Measurements from ENCODE around the gene TULP4.
A peak's percentile ranks its signal among the peaks of the same experiment; 100 is the strongest.

The TULP4 gene

GRCh38 chr6:158286413-158286812 is 25.9 kb upstream of the TULP4 start (continued):
- no peak for TF ChIP-seq ZNF580 (tag by site-specific recombination; IDR thresholded peaks at IDR 0.05)
- no peak for TF ChIP-seq HIC1 (tag by site-specific recombination; IDR thresholded peaks at IDR 0.05)
- TF ChIP-seq BCL11A (tag by site-specific recombination; IDR thresholded peaks at IDR 0.05; ENCODE audit: low read depth) = no peak

- no peak overlapping the region for H3K27ac ChIP-seq (ENCODE audit: extremely low read depth, low read depth, low read length)
- CTCF ChIA-PET = interaction anchor here (0.6 to 1.6 kb wide), 2 partner anchors 66 to 217 kb away, joined by 3 to 6 read pairs; no protein-coding TSS in a partner anchor
- H3K4me1 ChIP-seq (ENCODE audit: control insufficient read depth, insufficient read depth, low read length) = peaks cover 37% of the 10 kb centered on the region
- no peaks in the 10 kb centered on the region for H3K9me3 ChIP-seq (ENCODE audit: control insufficient read depth, insufficient read depth, low read depth, low read length)
- POLR2A ChIA-PET = no interaction called here
- H3K36me3 ChIP-seq (ENCODE audit: control insufficient read depth in 2 of 2, insufficient read depth in 1 of 2, low read length in 2 of 2) = no peaks in the 10 kb centered on the region
- H3K4me3 ChIP-seq (ENCODE audit: low read depth, low read length) = no peak overlapping the region
- no peak for TF ChIP-seq ZBTB8A (tag by site-specific recombination; IDR thresholded peaks at IDR 0.05)
- TF ChIP-seq BCL11A (tag by site-specific recombination; IDR thresholded peaks at IDR 0.05; ENCODE audit: low read depth) = peak; percentile 87; the same call in 1 of the 2 replicates
- TF ChIP-seq ZNF843 (tag by site-specific recombination; IDR thresholded peaks at IDR 0.05) = peak; percentile 97
- no peak for TF ChIP-seq ZNF704 (tag by site-specific recombination; IDR thresholded peaks at IDR 0.05)
- TF ChIP-seq WT1 (tag by site-specific recombination; IDR thresholded peaks at IDR 0.05) = 0 out of 2 replicates have a peak, but pooled peaks have one; percentile 10
- no peak for TF ChIP-seq PATZ1 (tag by site-specific recombination; IDR thresholded peaks at IDR 0.05)
- 0 out of 2 replicates have a peak, but pooled peaks have one; percentile 39 for TF ChIP-seq ZNF366 (tag by site-specific recombination; conservative IDR thresholded peaks at IDR 0.05)
- TF ChIP-seq ZNF214 (tag by site-specific recombination; IDR thresholded peaks at IDR 0.05; ENCODE audit: borderline replicate concordance) = no peak
- TF ChIP-seq ZNF404 (tag by site-specific recombination; IDR thresholded peaks at IDR 0.05) = no peak
- TF ChIP-seq ZNF513 (tag by site-specific recombination; IDR thresholded peaks at IDR 0.05) = no peak
- TF ChIP-seq ZSCAN23 (tag by site-specific recombination; IDR thresholded peaks at IDR 0.05) = no peak
- TF ChIP-seq ZNF174 (tag by site-specific recombination; IDR thresholded peaks at IDR 0.05) = no peak
- TF ChIP-seq ZNF660 (tag by site-specific recombination; IDR thresholded peaks at IDR 0.05) = no peak
- TF ChIP-seq BCL11B (tag by site-specific recombination; IDR thresholded peaks at IDR 0.05; ENCODE audit: low read depth) = peak; percentile 90
- TF ChIP-seq ZNF777 (tag by site-specific recombination; IDR thresholded peaks at IDR 0.05; ENCODE audit: borderline replicate concordance) = no peak
- TF ChIP-seq ZFP69B (tag by site-specific recombination; IDR thresholded peaks at IDR 0.05) = no peak
- TF ChIP-seq ZXDB (tag by site-specific recombination; IDR thresholded peaks at IDR 0.05) = peak; percentile 82
- peak; percentile 96 for TF ChIP-seq ZNF449 (tag by site-specific recombination; IDR thresholded peaks at IDR 0.05)
- TF ChIP-seq ZNF423 (tag by site-specific recombination; IDR thresholded peaks at IDR 0.05) = 0 out of 2 replicates have a peak, but pooled peaks have one; percentile 20
- TF ChIP-seq ZSCAN30 (tag by site-specific recombination; IDR thresholded peaks at IDR 0.05) = peak; percentile 91
- no peak for TF ChIP-seq YY1 (tag by site-specific recombination; IDR thresholded peaks at IDR 0.05)
- no peak for TF ChIP-seq PRDM1 (tag by site-specific recombination; IDR thresholded peaks at IDR 0.05)
- peak; percentile 50 for TF ChIP-seq KLF8 (tag by site-specific recombination; IDR thresholded peaks at IDR 0.05)
- no peak for TF ChIP-seq SCRT2 (tag by site-specific recombination; IDR thresholded peaks at IDR 0.05)
- TF ChIP-seq ZNF350 (tag by site-specific recombination; IDR thresholded peaks at IDR 0.05) = no peak
- TF ChIP-seq ZNF585B (tag by site-specific recombination; IDR thresholded peaks at IDR 0.05) = no peak
- no peak; the same call in 1 of the 2 replicates for TF ChIP-seq ZNF629 (tag by site-specific recombination; IDR thresholded peaks at IDR 0.05)
Measured at GRCh38 chr6:158287047-158287446, 25.2 kb upstream of the TULP4 start.

Data from HEK293 (cell line).